DND-41 (cell line): ENCODE measurements around the gene SCAANT1.

Experiments used
- EZH2 ChIP-seq: IDR thresholded peaks from 3 replicates; pipeline ENCODE4 v1.6.1; 2012; ENCODE audit warnings: borderline replicate concordance, low read depth, mild to moderate bottlenecking, moderate library complexity, low read length, inconsistent platforms; ENCODE audit not compliant: severe bottlenecking
- TF ChIP-seq, protein P1 (sequence below): IDR thresholded peaks from 2 replicates; pipeline ENCODE4 v1.5.1; 2012; ENCODE audit warnings: borderline replicate concordance, low read length, moderate library complexity, mild to moderate bottlenecking; ENCODE audit not compliant: poor library complexity, severe bottlenecking; ENCODE audit errors: extremely low read depth

DNA sequence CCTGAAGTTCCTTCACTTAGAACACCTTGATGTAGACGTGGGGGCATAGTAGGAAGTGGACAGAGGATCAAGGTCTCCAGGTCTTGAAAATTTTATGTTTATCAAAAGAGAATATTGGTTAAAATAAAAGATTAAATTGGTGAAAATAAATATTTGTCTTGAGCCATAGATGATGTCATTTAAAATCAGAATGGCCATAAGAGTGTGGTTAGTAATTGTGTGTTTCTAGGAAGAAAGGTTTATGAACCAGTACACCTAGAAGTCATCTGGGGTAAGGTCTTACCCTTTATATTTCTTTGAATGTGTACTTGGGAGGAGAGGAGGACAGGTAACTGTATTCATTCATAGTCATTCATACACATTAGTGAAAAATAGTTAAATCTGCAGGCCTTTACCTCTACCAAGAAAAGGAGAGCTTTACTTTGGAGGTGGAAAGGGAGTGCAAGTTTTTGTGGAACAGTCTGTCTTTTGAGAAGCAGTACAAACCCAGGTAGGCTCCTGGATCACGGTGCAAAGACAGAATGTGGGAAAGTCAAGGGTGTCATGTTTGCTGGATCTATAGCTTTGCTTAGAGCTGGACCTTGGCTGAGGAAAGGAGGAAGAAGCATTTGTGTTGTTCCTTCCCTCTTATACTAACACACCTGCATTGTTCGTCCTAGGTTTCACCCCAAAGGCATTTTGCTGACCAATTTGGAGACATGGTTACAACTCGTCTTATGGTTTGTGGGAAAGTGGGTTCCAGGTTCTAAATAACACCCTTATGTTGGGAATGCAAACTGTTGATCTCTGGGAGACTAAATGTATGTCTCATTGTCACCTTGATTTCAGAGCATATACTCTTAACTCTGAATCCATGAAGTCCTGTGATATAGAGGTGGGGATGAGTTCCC, 6.2 kb downstream of the SCAANT1 start:
- TF ChIP-seq, protein P1, sequence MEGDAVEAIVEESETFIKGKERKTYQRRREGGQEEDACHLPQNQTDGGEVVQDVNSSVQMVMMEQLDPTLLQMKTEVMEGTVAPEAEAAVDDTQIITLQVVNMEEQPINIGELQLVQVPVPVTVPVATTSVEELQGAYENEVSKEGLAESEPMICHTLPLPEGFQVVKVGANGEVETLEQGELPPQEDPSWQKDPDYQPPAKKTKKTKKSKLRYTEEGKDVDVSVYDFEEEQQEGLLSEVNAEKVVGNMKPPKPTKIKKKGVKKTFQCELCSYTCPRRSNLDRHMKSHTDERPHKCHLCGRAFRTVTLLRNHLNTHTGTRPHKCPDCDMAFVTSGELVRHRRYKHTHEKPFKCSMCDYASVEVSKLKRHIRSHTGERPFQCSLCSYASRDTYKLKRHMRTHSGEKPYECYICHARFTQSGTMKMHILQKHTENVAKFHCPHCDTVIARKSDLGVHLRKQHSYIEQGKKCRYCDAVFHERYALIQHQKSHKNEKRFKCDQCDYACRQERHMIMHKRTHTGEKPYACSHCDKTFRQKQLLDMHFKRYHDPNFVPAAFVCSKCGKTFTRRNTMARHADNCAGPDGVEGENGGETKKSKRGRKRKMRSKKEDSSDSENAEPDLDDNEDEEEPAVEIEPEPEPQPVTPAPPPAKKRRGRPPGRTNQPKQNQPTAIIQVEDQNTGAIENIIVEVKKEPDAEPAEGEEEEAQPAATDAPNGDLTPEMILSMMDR = no peak
- TF ChIP-seq EZH2 = no peak
